ENCODE measurements around the gene SYNE4. TPM values are rescaled to one million over a fixed set of nuclear protein-coding genes. Genes with fewer than 3 reads are reported as not detected.

The SYNE4 gene
- under 0.01 and 0.17 TPM in 2 replicates for total RNA-seq
- polyA plus RNA-seq: 0.07 and 0.12 TPM in 2 replicates
- 0.13 TPM in 1 of 2 replicates, not detected in the other for polyA plus RNA-seq (2012)
- polyA minus RNA-seq (ENCODE audit: low replicate concordance): not detected in 2 replicates

- H2AFZ ChIP-seq (ENCODE audit: low read length): peak within 1 kb of the TSS; percentile 41
- no peak for TF ChIP-seq CTCF (conservative IDR thresholded peaks at IDR 0.05 in 1 of 2, IDR thresholded peaks at IDR 0.05 in 1 of 2; ENCODE audit: low read depth in 1 of 2, low read length in 2 of 2)
- no peak for TF ChIP-seq EZH2 (IDR thresholded peaks at IDR 0.05; ENCODE audit: low read length, missing control alignments)
- H3K79me2 ChIP-seq (ENCODE audit: control insufficient read depth, insufficient read depth, low read length): peaks cover 4% of the 10 kb centered on the region
- H4K20me1 ChIP-seq (ENCODE audit: control insufficient read depth, extremely low read depth, insufficient read depth, low read length): no peaks in the 10 kb centered on the region
- H3K9me3 ChIP-seq (ENCODE audit: control insufficient read depth, insufficient read depth, low read depth, low read length): no peaks in the 10 kb centered on the region
- peak within 1 kb of the TSS; percentile 46 for H3K9ac ChIP-seq (ENCODE audit: insufficient read depth, low read length)
- H3K4me1 ChIP-seq (ENCODE audit: control insufficient read depth, extremely low read depth, insufficient read depth, low read length): peaks cover 6% of the 10 kb centered on the region
- DNase-seq (ENCODE audit: low read depth in 2 of 2): no peak
- H3K36me3 ChIP-seq (ENCODE audit: control insufficient read depth, insufficient read depth, low read length): no peaks in the 10 kb centered on the region
- peak within 1 kb of the TSS; percentile 59 for H3K4me2 ChIP-seq (ENCODE audit: extremely low read depth, insufficient read depth, low read length)
- H3K4me3 ChIP-seq (replicated peaks in 1 of 4; ENCODE audit: control extremely low read depth in 1 of 4, insufficient read depth in 1 of 4, low read depth in 3 of 4, low read length in 4 of 4): peak within 1 kb of the TSS; percentile 15 to 51 (median 29)
- no peaks in the 10 kb centered on the region for H3K27me3 ChIP-seq (ENCODE audit: control insufficient read depth, insufficient read depth, low read length)
- no peak within 1 kb of the TSS for H3K27ac ChIP-seq (ENCODE audit: insufficient read depth, low read length)
Observed at GRCh38 chr19:36008336-36008978, at the start of gene SYNE4. Gene SYNE4 (minus strand): TSS chr19:36008813. CDS start chr19:36008681, 132 bp downstream.

- peak in 1 of 2 donors; percentile 87 for DNase-seq (ENCODE audit: low read depth in 2 of 2)
Observed at GRCh38 chr19:36054733-36055686, 46.4 kb upstream of the SYNE4 start, which contains the start of gene WDR62. Gene WDR62 (plus strand): TSS chr19:36054897. CDS start chr19:36054972, 75 bp downstream.

More at GRCh38 chr19:36054733-36055686, 46.4 kb upstream of the SYNE4 start, which contains the start of gene WDR62:
- Histone ChIP-seq H3K4me1 (ENCODE audit: control insufficient read depth, extremely low read depth, insufficient read depth, low read length) (peaks cover 3% of the 10 kb centered on the region), H3K9me3 (ENCODE audit: control insufficient read depth, insufficient read depth, low read depth, low read length) (no peaks in the 10 kb centered on the region), H3K79me2 (ENCODE audit: control insufficient read depth, insufficient read depth, low read length) (peaks cover 28% of the 10 kb centered on the region), H2AFZ (ENCODE audit: low read length) (peak within 1 kb of the TSS; percentile 84), H3K4me2 (ENCODE audit: extremely low read depth, insufficient read depth, low read length) (peak within 1 kb of the TSS; percentile 98), H3K36me3 (ENCODE audit: control insufficient read depth, insufficient read depth, low read length) (peaks cover under 1% of the 10 kb centered on the region), H3K9ac (ENCODE audit: insufficient read depth, low read length) (peak within 1 kb of the TSS; percentile 71), H3K27me3 (ENCODE audit: control insufficient read depth, insufficient read depth, low read length) (no peaks in the 10 kb centered on the region), H3K4me3 (replicated peaks in 1 of 4; ENCODE audit: control extremely low read depth in 1 of 4, insufficient read depth in 1 of 4, low read depth in 3 of 4, low read length in 4 of 4) (peak within 1 kb of the TSS; percentile 67 to 81 (median 78)), H4K20me1 (ENCODE audit: control insufficient read depth, extremely low read depth, insufficient read depth, low read length) (no peaks in the 10 kb centered on the region), H3K27ac (ENCODE audit: insufficient read depth, low read length) (peak within 1 kb of the TSS; percentile 92)
- TF ChIP-seq CTCF (conservative IDR thresholded peaks at IDR 0.05 in 1 of 2, IDR thresholded peaks at IDR 0.05 in 1 of 2; ENCODE audit: low read depth in 1 of 2, low read length in 2 of 2) (no peak), EZH2 (IDR thresholded peaks at IDR 0.05; ENCODE audit: low read length, missing control alignments) (no peak)

Data from fibroblast of lung (primary cell).